Ovary (tissue), 9 donors: ENCODE data around the gene SKP2. TPM values are rescaled to one million over a fixed set of nuclear protein-coding genes. Genes with fewer than 3 reads are reported as not detected.

ENCODE experiments used
- DNase-seq, 5 donors: peaks; one replicate each; pipeline ENCODE4 v3.0.0-alpha.2; 2019 to 2020
- H3K27ac ChIP-seq, 2 donors: fragments of 200-600 bp; one replicate each; pipeline versions ENCODE4 v1.5.1 to v1.8.0; 2019 to 2022
- H3K27me3 ChIP-seq: fragments of 200-600 bp; one replicate; pipeline ENCODE4 v1.8.0; 2022
- H3K36me3 ChIP-seq: fragments of 200-600 bp; sonication (generic); one replicate; pipeline ENCODE4 v1.5.1; 2019
- H3K4me1 ChIP-seq: one replicate; pipeline ENCODE4 v1.8.1; 2013; ENCODE audit warnings: mild to moderate bottlenecking, moderate library complexity; ENCODE audit not compliant: insufficient read depth
- H3K4me3 ChIP-seq: fragments of 200-600 bp; sonication (generic); one replicate; pipeline ENCODE4 v1.5.1; 2017
- H3K9me3 ChIP-seq, 2 donors: fragments of 200-600 bp in 1 of 2; sonication (generic) in 1 of 2; one replicate each; pipeline versions ENCODE4 v1.5.1 to v1.8.1; 2013 to 2019; ENCODE audit warnings: mild to moderate bottlenecking in 1 of 2, moderate library complexity in 1 of 2
- EP300 ChIP-seq: sonication (generic); formaldehyde crosslinking; IDR thresholded peaks from one replicate; pipeline ENCODE4 v1.6.1; 2017; ENCODE audit warnings: antibody characterized with exemption
- POLR2A ChIP-seq: fragments of 450-650 bp; IDR thresholded peaks from one replicate; pipeline ENCODE4 v1.6.1; 2017; ENCODE audit warnings: antibody characterized with exemption, mild to moderate bottlenecking, moderate library complexity
- WGBS, 3 donors: extraction: QIAGEN DNeasy Blood & Tissue Kit in 1 of 3; methylation state at CpG; one replicate each; pipeline versions ENCODE4 v1.1.5 to v1.1.7; 2013 to 2017; 5-methylcytosine and 5-hydroxymethylcytosine counted together
- intact Hi-C, 4 donors: fragments of 100-400 bp; cut with DNase I; formaldehyde crosslinking; loops; one replicate each; pipeline versions ENCODE4 v1.11.0 to v1.15.1; 2022 to 2023
- polyA plus RNA-seq, 2 donors: library from polyadenylated mRNA; stranded (reverse); fragments of 200-250 nt in 1 of 2; fragments of 350-450 nt in 1 of 2; fragmentation: Illumina TruSeq in 1 of 2; extraction: RNeasy Lipid Tissue Mini Kit (QIAGEN cat#74804) in 1 of 2; gene quantifications; one replicate each; pipeline ENCODE4 v1.2.3, GENCODE V29; 2013 to 2014
- total RNA-seq, 7 donors: library from RNA; depleted of rRNA in 2 of 7; stranded (reverse); fragments of >200 nt in 2 of 7; fragmentation: NEBNext Ultra II Directional in 3 of 7; extraction: Animal tissue kit (Norgen Biotek cat#: 25700) in 3 of 7; gene quantifications; one replicate each; pipeline versions ENCODE4 v1.1.0 to v1.2.4, GENCODE V29; 2016 to 2023
- TF ChIP-seq, protein P1 (sequence below), 3 donors: fragments of 450-650 bp in 2 of 3; fragments of 200-600 bp in 1 of 3; IDR thresholded peaks; one replicate each; pipeline versions ENCODE4 v1.5.1 to v1.8.0; 2016 to 2022; ENCODE audit warnings: antibody characterized with exemption in 3 of 3, mild to moderate bottlenecking in 1 of 3
- donor health status: DM: no; HTN: no; CAD: no; lungs with moderate emphysema.
- donor health status: DM: no; HTN: no; CAD: no.
- donor health status: Bipolar disorder and iron deficiency.
- donor health status: DM: yes; HTN: yes; CAD: no.
- donor health status: DM: no; HTN: no; CAD: no.
- donor health status: DM: yes; HTN: yes; CAD: no.

Gene SKP2
- total and polyA plus RNA-seq, 9 donors = 4.5 to 15.4 (median 10.0) TPM

GRCh38 chr5:36202521-36202961 is 50.6 kb downstream of the SKP2 start:
- Histone ChIP-seq H3K36me3 (no peaks in the 10 kb centered on the region), H3K27ac (no peak overlapping the region), H3K4me1 (no peaks in the 10 kb centered on the region), H3K9me3 (no peaks in the 10 kb centered on the region), H3K27me3 (no peaks in the 10 kb centered on the region), H3K4me3 (no peak overlapping the region)
- intact Hi-C loops = no loop called here
- 39 to 72% (median 62%) methylated on average over 3 of the region's 3 CpGs for WGBS, 3 donors
- TF ChIP-seq POLR2A = no peak
- no peak for TF ChIP-seq EP300
- TF ChIP-seq, protein P1, sequence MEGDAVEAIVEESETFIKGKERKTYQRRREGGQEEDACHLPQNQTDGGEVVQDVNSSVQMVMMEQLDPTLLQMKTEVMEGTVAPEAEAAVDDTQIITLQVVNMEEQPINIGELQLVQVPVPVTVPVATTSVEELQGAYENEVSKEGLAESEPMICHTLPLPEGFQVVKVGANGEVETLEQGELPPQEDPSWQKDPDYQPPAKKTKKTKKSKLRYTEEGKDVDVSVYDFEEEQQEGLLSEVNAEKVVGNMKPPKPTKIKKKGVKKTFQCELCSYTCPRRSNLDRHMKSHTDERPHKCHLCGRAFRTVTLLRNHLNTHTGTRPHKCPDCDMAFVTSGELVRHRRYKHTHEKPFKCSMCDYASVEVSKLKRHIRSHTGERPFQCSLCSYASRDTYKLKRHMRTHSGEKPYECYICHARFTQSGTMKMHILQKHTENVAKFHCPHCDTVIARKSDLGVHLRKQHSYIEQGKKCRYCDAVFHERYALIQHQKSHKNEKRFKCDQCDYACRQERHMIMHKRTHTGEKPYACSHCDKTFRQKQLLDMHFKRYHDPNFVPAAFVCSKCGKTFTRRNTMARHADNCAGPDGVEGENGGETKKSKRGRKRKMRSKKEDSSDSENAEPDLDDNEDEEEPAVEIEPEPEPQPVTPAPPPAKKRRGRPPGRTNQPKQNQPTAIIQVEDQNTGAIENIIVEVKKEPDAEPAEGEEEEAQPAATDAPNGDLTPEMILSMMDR (IDR thresholded peaks at IDR 0.05) = no peak
- no peak for DNase-seq

- WGBS, 3 donors = 94 to 99% (median 98%) methylated on average over 2 of the region's 2 CpGs
- no peak overlapping the region for H3K4me3 ChIP-seq
- no peak overlapping the region for H3K27ac ChIP-seq
- no peak for DNase-seq
- intact Hi-C loops = no loop called here
- H3K4me1 ChIP-seq = no peaks in the 10 kb centered on the region
- H3K9me3 ChIP-seq = no peaks in the 10 kb centered on the region
- H3K27me3 ChIP-seq = no peaks in the 10 kb centered on the region
- no peak for TF ChIP-seq EP300
- TF ChIP-seq, protein P1 (IDR thresholded peaks at IDR 0.05) = no peak
- TF ChIP-seq POLR2A = no peak
- H3K36me3 ChIP-seq = no peaks in the 10 kb centered on the region
Measured at GRCh38 chr5:36205329-36205728, 53.4 kb downstream of the SKP2 start.

DNA sequence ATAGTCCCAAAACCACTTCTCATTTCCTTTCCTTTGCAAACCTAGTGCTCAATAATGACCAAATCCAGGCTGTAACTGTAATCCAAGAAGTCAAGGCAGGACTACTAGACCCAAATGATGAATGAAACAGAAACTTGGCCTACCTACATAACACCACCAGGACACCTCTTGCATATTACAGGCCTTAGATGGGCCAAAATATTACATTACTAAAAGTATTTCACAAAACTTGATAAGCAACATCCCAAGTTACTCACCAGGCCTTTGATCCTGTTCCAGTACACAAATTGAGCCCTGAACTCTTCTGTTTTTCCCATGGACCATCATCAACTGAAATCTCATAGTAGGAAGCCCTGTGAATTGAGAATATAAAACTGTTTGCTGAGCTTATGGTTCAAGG is 55.0 kb downstream of the SKP2 start:
- Histone ChIP-seq H3K9me3 (no peaks in the 10 kb centered on the region), H3K27ac (no peak overlapping the region), H3K4me3 (no peak overlapping the region), H3K4me1 (no peaks in the 10 kb centered on the region), H3K27me3 (no peaks in the 10 kb centered on the region), H3K36me3 (no peaks in the 10 kb centered on the region)
- intact Hi-C loops = no loop called here
- DNase-seq = no peak
- TF ChIP-seq EP300 (no peak), POLR2A (no peak)
- TF ChIP-seq, protein P1 (IDR thresholded peaks at IDR 0.05) = no peak

GRCh38 chr5:36208786-36209185 is 56.9 kb downstream of the SKP2 start:
- WGBS, 3 donors = 88 to 97% (median 93%) methylated on average over 2 of the region's 2 CpGs
- Histone ChIP-seq H3K4me3 (no peak overlapping the region), H3K4me1 (no peaks in the 10 kb centered on the region), H3K27ac (no peak overlapping the region), H3K27me3 (no peaks in the 10 kb centered on the region), H3K9me3 (no peaks in the 10 kb centered on the region), H3K36me3 (no peaks in the 10 kb centered on the region)
- DNase-seq = no peak
- no peak for TF ChIP-seq EP300
- no peak for TF ChIP-seq POLR2A
- TF ChIP-seq, protein P1 (IDR thresholded peaks at IDR 0.05) = no peak
- intact Hi-C loops = no loop called here

- no peak overlapping the region for H3K27ac ChIP-seq
- H3K27me3 ChIP-seq = no peaks in the 10 kb centered on the region
- TF ChIP-seq EP300 = no peak
- WGBS, 3 donors = 93 to 97% (median 94%) methylated on average over 3 of the region's 3 CpGs
- no peaks in the 10 kb centered on the region for H3K36me3 ChIP-seq
- no peaks in the 10 kb centered on the region for H3K9me3 ChIP-seq
- DNase-seq = no peak
- no peak overlapping the region for H3K4me3 ChIP-seq
- intact Hi-C loops = no loop called here
- H3K4me1 ChIP-seq = no peaks in the 10 kb centered on the region
Measured at GRCh38 chr5:36209664-36210063, 57.8 kb downstream of the SKP2 start.
